Stimulated activated CD8-positive, alpha-beta memory T cell treated with anti-CD3 and anti-CD28 coated beads, Interleukin-4, amount 100 ng/mL, for 4 hours (primary cell): Measurements from ENCODE around the gene CA10.

Experiments
- DNase-seq, 2 donors: peaks; one replicate each; pipeline ENCODE4 v3.0.0-alpha.2; 2020; ENCODE audit warnings: low read depth in 2 of 2, low spot score in 1 of 2

Gene CA10

DNA sequence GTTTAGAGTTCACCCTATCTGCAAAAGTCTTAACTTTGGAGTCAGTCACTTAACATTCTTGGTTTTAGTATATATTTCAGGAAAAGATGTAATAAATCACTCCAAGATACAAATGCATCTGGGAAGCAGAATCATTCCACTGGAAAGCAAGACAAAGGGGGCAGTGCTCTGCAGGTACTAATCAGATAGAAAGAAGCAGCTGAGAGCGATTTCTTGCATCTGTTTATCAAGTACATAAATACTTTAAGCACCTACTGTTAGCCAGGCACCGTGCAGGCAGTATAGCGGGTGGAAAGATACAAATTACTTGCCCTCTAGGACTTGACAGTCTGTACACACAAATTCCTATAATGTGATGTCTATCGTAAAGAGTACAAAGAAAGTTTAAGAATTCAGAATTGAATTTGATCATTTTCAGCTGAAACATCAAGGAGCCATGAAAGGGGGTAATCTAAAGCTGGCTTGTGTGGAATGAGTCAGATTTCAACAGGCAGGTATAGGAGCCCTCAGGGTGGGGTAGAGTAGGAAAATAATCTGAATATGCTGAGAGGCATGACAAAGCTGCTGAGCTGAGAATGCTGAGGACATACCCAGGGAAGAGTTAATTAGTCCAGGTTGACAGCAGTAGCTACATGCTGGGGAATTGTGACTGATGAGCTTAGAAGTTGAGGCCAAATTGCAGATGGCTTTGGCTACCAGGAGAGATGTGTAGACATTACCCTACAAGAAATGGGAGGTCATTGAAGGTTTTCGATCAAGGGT lies 110.2 kb downstream of the CA10 start:
- DNase-seq: no peak

DNA sequence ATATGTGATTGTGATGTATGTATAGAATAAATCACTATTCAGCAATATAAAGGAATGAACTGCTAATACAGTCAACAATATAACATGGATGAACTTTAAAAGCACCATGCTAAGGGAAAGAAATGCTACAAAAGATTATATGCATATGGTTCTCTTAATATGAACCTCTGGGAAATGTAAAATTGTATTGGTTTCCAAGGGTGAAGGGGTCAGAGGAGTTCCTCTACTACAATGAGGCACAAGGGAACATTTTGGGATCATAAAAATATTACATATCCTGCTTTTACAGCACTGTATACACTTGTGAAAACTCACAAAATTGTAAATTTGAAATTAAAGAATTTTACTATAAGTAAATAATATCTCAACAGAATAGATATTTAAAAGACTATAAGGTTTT lies 111.4 kb downstream of the CA10 start:
- DNase-seq: no peak

DNA sequence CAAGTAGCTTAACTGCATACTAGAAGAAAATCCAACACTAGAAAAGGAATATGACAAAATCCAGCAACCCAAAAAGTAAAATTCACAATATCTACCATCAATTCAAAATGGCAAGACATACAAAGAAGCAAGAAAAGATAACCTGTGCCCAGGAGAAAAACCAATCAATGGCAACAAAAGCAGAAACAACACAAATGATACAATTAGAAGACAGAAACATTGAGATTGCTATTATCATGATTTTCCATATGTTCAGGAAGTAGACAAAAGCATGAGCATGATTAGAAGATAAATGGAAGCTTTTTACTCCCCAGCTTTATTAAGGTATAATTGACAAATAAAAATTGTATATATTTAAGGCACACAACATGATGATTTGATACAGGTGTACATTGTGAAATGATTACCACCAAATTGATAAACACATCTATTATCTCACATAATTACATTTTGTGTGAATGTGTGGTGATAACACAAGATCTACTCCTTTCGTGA lies 117.3 kb downstream of the CA10 start:
- DNase-seq: no peak

DNA sequence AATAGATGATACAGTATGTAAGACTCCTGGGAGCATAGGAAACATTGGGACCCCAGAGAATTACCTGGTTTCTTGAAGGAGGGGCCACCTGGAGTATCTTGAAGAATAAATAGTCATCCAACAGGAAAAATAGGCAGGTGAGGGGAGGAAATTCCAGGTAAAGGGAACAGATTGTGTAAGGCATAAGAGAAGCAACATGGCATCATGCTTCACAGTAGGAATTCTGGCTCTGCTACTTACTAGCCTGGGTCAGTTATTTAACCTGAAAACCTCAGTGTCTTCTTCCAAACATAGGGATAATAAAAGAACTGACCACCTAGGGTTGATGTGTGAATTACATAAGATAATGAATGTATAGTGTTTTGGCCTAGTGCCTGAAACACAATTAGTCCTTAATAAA lies 122.1 kb downstream of the CA10 start:
- no peak for DNase-seq

DNA sequence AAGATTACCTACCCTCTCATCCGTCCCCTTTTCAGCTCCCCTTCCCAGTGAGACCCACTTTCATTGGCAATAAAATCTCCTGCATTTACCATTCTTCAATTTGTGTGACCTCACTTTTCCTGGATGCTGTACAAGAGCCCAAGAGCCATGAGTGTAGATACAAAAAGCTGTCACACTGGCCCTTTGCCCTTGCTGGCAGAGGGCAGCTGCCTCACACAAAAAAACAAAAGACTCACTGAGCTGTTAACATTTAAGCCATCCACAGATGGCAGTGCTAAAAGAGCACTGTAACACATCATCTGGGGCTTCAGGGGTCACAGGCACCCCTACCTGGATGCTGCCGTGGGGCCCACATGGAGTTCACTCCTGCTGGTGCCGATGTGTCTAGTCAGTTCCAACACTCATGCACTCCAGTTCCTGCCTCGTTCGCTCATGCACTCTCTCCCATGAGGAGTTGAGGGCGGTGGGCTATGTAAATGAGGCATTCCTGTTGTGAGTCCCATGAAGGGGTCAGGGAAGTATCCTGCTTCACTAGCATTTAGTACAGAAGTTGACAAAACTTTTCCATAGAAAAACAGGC lies 123.1 kb downstream of the CA10 start:
- no peak for DNase-seq

DNA sequence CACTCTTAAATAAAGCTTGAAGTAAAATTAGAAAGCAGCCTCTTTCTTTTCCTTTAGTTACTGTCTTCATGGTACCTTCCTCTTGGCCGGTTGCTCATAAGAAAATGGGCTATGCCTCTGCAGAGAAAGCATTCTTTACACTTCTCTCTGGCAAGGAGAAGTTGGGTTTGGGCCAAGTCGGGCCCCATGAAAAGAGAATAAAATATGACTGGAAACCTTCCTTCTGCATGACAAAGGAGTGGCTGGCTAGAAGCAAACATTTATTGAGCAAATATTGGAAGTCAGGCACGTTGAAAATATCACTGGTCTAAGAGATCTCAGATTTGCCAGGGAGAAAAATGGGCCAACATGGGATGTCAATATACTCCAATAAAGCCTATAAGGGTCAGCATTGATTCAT lies 126.1 kb downstream of the CA10 start:
- DNase-seq: no peak

DNA sequence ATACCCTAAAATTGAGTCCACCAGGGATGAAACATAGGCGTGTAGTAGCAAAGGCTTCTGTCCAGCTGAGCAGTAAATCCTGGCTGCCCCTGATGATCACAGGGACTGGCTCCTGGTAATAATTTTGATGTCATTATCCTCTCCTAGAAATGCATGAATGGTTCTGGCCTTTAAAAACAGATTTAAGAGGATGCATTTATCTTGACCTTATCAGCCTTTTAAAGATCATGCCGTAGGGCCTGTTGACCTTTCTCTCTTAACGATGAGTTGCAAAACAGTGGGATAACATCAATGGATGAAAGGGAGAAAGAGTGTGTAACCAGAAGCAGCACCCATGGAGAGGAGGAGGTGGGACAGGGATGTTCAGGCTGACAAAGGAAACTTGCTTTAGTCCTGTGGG lies 128.5 kb downstream of the CA10 start:
- DNase-seq: no peak

DNA sequence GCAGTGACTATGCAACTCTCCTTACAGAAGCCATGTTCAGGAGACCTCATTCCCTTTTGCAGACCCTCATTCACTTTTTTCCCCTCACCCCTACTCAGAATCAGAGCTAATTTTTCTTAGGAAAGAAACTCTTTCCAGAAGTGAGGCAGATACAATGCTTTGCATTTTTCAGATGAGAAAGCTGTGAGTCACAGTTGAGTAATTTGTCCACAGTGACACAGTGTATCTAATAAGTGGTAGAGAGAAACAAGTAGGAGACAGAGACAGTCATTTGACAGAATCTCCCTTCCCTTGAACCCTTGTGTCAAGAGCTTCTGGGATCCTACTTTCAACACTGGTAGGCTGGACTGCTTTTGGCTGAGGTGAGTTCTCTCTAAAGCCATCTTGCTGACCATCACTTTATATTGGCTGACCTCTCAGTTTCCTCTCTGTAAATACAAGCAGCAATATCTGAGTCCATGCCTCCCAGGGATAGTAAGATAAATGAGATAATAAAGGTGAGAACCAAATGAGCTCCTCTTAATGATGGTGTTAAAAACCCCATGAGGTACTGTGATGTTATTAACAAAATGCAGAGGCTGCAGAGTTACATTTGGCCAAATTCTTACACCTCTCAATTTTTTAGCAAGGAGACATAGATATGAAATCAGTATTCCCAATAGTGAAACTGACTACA lies 130.8 kb downstream of the CA10 start:
- DNase-seq: no peak

DNA sequence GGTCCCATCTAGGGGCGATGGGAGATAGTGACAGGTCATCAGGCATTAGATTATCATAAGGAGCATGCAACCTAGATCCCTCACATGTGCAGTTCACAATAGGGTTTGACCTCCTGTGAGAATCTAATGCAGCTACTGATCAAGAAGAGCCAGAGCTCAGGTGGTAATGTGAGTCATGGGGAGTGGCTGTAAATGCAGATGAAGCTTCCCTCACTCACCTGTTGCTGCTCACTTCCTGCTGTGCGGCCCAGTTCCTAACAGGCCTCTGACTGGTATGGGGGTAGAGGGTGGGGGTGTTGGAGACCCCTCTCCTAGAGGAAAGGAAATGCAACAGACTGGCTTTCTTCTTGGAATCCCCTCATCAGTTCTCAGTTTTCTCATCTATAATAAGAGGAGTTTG lies 131.4 kb downstream of the CA10 start:
- DNase-seq: no peak

DNA sequence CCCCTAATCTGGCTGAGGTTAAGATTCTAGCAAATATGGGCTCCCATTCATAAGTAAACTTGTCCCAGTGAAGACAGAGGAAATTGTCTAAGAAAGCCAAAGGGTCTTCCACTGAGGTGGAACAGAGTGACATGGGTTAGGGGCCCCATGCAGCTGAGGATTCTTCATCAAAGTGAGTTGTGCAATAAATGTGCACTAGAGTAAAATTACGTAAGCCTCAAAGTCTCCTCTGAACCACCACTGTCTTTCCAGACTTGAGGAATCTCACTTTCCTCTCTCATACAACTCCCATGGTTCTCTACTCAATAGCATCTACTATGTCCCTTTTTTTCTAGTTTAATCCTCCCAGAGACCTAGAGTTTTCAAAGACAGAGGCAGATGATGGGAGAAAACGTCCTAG lies 132.4 kb downstream of the CA10 start:
- DNase-seq: no peak

DNA sequence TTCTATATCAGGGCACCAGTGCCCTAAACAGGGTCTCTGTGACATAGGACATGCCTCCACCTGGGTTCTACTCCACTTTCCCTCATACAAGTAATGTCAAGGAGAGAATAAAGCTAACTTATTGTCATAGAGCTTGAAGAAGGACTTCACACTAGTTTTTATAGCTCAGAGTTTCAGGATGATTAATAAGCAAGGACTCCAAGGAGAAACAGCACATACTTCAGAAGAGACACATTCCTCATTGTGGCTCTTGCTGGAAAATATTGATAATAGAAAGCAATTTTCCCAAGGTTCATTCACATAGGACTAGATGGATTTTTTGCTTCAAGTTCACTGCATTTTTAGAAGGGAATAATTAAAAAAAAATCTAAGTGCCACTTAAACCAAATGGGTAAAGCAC lies 133.3 kb downstream of the CA10 start:
- no peak for DNase-seq

DNA sequence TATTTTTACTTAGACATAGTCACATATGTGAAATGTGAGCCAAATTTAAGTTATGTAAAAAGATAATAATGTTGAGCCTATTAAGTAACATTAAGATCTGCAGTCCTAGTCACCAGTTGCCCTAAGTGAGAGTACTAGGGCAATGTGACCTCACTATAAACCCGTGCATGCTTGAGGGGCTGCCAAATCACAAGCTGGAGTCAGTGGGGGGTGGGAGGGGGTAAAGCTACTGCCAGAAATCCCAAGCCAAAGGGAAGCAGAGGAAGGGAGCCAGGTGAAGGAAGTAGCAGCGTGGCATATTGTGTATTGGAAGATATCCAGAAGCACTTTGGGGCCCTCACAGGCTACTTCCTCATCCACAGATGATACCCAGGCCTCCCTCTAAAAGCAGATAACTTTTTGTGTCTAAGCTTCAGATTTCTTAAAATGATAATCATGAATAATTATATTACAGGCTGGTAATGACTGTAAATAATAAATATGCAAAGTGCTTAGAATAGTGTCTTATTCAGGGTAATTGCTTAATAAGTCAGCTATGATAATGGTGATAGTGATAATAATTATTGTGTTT lies 134.1 kb downstream of the CA10 start:
- no peak for DNase-seq

DNA sequence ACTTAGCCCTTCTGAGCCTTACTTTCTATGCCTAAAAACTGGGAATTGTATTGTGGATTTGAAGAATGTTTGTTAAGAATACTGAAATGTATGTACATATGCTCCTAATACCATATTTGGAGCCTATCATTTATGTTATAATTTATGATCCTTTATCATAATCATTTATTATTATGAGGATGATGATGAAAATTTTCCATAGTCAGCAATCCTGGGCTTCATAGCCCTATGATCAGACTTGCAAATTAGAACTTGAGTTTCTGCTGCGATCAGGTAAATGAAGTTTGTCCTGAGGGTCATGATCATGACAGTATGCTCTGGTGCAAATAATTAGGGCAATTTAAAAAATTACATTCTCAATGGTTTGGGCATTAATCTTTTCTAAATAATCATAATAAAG lies 147.4 kb downstream of the CA10 start:
- DNase-seq: no peak

DNA sequence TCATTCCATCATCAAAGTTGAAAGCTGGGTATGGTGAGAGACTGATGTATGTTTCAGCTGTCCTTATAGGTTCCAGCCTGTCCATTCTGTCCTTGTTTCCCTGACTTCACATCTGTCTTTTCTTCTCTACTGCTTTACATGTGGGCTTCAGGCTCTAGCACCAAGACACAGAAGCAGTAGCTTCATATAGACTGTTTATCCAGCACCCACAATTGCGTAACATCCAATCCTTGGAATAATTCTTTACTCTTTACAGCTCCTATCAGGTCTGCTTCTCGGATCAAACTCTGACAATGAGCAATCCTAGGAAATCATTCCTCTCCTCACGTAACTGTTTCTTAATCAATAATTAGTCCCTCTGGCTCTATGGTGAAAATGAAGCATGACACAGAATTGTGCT lies 158.9 kb downstream of the CA10 start:
- no peak for DNase-seq

DNA sequence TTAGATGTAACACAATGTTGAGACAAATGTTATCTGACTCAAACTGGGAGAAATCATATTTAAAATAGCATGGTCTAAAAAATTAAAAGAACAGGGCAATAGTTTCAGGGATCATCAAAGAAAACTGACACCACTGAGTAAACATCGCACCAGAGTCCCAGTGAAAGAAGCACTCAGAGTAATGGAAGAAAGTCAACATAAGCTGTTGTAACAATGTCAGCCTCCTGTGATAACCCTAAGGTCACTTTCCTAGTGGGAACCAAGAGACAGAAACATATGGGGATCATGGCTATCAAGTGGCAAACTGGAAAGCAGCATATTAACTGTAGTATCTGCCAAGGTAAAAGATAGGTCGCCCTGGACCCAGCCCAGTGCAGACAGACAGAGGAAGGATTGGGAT lies 160.8 kb downstream of the CA10 start:
- DNase-seq: no peak

DNA sequence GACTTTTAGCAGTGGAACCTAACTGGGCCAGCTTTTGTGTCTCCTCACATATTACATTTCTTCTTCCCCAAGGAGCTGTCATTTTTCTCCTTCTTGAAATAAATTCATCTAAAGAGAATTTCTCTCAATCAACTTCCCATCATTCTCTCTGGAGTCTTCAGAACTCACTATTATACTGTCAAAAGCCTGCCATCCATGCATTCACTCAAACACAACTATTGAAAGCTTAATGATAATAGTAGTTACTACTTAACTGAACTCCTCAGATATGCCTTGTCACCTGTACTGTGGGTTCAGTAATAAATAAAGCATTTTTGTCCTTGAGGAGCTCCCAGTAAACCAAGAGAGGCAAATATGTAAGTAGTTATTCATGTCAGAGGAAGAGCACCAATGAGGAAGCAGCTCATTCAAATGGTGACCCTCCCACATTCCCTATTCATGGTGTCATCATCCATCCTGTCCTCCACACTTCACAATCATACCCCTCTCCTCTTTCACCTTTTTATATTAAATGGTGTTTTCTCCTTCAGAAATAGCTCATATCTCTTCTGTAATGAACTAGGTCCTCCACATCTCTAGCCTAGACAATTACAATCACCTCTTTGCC lies 162.6 kb downstream of the CA10 start:
- no peak for DNase-seq

DNA sequence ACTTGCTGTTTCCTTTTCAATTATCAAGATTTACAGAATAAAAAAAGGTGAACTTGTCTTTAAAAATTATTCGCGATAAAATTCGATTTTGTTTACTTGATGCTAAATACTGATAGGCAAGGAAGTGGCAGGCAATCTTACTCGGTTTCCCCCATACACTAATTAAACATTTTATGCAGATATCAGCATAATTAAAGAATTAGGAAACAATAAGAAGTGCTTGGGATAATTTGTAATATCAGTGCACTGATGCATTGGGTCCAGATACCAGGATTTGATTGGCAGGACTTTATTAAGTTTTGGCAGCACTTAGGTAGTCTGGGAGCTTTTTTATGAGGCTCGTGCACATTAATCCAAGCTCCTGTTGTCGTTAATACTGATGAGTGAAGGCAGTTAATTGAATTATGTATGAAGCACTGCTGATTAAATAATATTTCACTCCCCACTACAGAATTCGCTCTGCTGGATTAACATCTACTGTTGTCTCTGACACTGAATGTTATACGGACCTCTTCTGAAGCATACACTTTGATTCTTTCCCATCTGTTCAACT lies 165.6 kb downstream of the CA10 start:
- no peak for DNase-seq

DNA sequence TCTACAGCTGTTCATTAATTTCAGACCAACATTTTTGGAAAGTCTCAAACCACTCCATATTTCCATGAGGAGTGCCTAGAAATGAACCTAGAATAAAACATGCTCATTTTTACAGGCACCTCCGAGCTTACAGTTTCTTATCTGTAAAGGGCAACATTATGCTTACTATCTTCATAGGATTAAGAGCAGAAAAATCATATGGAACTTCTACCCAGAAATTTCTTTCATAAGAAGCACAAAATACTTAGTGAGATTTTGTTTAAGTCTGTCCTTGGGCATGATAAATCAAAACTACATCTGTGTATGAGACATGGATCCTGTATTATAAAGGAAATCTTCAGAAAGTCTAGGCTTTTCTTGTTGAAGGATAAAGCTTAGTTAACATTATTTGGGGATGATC lies 187.4 kb downstream of the CA10 start:
- DNase-seq: no peak

DNA sequence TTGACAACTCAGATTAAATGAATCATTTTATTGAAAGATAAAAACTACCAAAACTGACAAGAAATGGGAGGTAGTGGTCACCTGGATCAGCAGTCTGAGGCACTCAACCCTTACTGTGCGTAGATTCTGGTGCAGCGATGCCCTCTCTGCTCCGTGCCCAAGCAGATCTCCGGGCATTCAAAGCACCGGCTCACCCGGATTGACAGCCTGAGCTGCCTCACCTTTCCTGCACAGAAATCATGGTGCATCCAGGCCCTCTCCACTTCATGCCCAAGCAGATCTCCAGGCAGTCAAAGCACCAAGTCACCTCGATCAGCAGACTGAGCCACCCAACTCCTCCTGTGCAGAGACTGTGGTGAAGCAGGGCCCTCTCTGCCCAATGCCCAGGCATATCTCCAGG lies 196.8 kb downstream of the CA10 start:
- DNase-seq: no peak

DNA sequence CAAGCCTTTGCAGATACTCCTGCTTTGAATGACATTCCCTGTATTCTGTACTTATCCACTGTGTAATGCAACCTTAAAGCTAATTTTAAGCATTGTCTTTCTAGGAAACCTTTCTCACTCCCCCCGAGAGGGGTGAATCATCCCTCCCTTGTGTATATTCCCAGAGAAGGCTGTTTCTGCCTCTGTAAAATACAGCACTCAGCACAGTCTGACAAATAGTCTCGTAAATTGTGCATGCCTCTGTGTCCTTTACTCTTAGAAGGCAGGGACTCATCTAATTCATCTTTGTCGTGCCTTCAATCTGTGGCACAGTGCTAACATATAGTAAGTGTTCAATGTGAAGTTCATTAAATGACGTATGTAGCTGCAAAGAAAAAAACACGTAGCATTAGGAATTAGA lies 200.7 kb downstream of the CA10 start:
- no peak for DNase-seq

DNA sequence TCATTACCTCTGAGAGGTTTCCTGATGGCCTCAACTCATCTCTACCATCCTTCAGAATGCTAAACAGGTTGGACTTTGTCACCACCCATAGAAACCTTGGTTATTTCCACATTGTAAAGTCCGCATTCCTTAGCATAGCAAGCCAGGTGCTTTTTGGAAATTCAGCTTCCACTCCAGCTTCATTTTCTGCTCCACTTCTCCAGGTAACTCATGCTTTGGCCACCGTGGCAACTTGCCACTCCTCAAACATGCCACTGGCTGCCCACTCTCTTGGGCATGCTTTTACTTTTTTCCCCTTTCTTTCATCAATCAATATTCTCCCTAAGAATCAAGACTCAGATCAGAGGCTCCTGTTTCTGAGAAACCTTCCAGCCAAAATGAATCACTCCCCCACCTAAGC lies 203.3 kb downstream of the CA10 start:
- DNase-seq: no peak
